Globus pallidus (tissue), 1 donor: ENCODE data around the gene GRIPAP1.
A peak's percentile ranks its signal among the peaks of the same experiment; 100 is the strongest.

Experiments used
- DNase-seq: peaks from one replicate; pipeline ENCODE4 v3.0.0-alpha.2; 2015; ENCODE audit warnings: low spot score

Gene GRIPAP1, protein sequence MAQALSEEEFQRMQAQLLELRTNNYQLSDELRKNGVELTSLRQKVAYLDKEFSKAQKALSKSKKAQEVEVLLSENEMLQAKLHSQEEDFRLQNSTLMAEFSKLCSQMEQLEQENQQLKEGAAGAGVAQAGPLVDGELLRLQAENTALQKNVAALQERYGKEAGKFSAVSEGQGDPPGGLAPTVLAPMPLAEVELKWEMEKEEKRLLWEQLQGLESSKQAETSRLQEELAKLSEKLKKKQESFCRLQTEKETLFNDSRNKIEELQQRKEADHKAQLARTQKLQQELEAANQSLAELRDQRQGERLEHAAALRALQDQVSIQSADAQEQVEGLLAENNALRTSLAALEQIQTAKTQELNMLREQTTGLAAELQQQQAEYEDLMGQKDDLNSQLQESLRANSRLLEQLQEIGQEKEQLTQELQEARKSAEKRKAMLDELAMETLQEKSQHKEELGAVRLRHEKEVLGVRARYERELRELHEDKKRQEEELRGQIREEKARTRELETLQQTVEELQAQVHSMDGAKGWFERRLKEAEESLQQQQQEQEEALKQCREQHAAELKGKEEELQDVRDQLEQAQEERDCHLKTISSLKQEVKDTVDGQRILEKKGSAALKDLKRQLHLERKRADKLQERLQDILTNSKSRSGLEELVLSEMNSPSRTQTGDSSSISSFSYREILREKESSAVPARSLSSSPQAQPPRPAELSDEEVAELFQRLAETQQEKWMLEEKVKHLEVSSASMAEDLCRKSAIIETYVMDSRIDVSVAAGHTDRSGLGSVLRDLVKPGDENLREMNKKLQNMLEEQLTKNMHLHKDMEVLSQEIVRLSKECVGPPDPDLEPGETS

DNA sequence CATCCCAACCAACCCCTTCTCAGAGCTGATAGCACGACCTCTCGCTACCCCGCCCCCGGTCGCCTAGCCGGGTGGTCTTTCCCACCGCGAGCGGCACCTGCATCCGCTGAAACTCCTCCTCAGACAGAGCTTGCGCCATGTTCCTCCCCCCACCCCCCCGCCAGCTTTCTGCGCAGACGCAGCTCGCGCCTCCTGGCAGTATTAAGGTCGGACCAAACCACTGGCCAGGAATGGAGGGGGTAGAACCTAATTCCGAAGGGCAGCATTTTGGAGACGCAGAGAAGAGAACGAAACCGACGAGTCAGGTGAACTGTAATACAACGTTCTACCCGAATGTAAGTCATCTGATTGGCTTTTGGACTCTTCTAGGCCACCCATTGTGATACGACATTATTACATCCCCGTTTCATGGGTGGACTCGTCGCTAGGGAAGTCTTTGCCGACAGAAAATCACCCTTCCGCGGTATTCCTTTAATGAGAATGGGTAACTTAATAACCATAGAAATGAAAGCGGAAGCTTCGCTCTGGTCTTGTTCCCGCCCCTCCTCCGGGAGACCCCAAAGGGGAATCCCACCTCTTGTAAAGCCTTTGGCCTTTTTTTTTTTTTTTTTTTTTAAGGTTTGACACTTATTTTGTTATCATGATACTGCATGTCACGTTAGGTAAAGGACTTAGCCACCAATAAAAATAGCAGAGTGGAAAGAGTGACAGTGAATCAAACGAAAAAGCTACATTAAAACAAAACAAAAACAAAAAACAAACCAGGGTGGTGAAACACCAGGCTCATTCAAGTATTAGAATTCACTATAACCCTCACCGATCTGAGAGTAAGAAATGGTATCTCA, at the start of gene GRIPAP1:
Gene GRIPAP1 (minus strand): TSS at position 174 of the 845 bp plus-strand sequence. CDS start 35 bp downstream, at position 139.
- DNase-seq: peak; percentile 76

DNA sequence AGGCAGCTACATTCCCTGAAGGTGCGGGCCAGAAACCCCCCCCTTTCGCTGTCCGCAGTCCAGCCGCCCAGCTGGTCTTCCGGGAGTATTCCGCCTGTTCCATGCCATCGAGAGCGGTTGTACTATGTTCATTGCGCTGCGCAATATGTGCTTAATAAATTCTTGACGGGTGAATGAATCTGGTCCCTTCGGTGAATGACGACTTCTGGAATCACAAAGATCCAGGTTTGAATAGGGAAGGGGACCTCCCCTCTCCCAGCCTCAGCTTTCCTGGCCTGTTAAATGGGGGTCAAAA, 41.9 kb upstream of the GRIPAP1 start:
- no peak for DNase-seq

DNA sequence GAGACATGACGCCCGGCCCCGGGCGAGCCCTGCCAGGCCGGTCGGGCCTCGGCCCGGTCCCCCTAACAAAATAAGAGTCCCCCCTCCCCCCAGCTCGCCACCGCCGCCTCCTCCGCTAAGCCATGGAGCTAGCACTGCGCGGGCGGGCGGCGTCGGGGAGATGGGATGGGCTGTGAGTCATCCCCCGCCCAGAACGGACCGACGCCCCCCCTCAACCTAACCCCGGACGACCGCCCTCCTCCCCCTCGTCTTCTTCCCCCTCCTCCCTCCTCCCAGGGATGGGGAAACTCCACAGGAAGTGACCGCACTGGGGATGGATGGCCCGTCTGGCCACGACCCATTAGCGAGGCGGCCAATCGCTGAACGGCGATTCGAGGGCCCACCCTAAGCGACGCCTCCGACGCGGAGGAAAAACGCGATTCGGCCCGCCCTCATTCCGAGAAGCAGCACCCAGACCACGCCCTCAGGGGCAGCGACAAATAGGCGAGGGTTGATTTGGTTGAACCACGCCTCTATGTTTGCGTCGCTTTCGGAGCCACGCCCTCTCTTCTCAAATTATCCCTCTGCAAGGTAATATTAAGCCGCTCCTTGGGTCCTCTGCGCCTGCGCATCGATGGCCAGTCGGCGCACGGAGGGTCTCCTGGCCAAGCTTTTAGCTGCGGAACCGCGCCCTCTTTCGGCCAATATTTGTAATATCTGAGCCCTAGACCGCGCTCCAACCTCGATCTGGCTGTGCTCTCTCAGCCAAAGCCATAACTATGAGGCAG, 41.3 kb upstream of the GRIPAP1 start, which contains the start of gene TFE3:
Gene TFE3 (minus strand): TSS at position 138 of the 767 bp plus-strand sequence. CDS start 131 bp downstream, at position 7.
- DNase-seq: peak; percentile 98

DNA sequence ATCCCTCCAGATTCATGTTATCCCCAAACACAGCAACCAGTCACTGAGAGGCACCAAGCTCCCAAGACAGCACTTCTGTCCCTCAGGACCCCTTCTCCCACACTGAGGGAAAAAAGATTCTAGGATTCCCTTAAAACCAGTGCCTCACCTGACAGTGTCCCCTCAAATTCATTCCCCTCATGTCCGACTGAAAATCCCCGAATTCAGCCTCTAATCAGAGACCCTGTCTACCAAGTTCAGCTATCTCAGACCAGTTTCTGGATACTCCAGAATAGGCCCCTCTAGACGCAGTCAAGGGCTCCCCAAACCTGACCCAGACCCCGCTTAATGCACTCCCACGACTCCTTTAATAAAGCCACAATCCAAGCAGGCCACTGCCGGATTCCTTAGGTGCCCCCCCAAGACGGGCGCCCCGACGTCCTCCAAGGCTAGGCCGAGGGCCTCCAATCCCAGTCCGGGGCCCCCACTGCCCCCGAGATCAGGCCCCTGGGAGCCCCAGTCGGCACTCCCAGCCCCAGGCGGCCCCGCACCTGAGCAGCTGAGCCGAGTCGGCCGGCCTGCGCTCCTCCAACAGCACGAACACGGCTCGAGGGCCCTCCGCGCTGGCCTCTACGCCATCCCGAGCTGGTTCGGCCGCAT, 40.6 kb upstream of the GRIPAP1 start:
- peak; percentile 5 for DNase-seq

DNA sequence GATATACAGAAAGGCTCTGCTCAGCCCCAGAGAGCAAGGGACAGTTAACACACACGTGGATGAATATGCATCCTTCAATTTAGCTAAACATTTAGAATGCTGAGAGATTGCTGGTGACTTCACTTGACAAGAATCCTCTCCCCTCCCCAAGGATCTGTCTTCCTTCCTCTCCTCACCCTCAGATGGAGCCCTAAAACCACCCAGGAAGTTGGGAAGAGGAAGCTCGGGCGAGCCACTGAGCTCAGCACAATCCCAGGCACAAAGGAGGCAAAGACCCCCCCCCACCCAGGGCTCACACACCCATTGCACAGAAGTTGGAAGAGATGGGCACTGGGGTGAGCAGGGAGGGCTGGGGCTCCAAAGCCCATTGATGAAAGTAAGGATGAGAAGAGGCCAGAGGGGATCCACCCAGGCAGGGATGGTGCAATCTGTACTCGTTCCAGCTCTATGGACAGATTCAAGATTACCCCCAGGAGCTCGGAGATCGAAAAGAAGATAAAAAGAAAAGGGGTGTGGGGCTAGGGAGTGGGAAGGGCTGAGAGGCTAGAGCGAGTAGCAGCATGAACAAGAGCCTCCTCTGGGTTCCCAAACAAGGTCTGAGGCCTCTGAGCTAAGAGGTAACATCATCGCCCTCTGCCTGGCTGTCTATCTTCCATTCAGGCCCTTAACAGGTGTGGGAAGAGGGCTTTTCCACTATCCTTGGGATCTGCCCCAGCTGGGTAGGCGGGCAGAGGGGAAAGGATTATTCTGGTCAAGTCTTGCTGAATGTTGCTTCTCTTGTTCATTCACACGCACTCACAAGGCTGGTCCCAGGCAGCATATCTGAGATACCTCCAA, 39.9 kb upstream of the GRIPAP1 start:
- peak; percentile 9 for DNase-seq

DNA sequence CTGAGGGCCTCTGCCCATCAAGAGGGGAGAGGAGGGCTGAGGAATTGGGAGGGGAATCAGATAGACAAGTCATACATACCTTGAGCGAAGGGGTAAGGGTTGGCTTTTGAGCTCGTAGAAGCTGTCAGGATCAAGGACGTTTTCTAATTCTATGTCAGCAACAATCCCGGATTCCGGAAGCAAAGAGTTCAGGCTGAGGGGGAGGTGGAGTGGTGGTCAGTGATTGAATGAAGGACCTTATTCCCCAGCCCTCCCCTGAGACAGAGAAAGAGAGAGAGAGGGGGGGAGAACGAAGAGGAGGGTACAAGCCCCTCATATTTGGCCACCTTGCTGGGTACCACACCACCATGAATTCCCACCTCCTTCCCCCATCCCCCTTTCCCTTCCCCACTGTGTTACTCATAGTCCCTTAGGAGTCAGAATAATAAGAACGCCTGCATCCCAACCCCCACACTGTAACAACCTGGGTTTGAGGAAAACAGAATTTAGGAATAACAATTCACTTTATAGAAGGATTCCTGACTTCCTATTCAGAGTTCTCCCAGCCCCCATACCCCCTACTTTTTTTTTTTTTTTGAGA, 38.4 kb upstream of the GRIPAP1 start:
- no peak for DNase-seq

DNA sequence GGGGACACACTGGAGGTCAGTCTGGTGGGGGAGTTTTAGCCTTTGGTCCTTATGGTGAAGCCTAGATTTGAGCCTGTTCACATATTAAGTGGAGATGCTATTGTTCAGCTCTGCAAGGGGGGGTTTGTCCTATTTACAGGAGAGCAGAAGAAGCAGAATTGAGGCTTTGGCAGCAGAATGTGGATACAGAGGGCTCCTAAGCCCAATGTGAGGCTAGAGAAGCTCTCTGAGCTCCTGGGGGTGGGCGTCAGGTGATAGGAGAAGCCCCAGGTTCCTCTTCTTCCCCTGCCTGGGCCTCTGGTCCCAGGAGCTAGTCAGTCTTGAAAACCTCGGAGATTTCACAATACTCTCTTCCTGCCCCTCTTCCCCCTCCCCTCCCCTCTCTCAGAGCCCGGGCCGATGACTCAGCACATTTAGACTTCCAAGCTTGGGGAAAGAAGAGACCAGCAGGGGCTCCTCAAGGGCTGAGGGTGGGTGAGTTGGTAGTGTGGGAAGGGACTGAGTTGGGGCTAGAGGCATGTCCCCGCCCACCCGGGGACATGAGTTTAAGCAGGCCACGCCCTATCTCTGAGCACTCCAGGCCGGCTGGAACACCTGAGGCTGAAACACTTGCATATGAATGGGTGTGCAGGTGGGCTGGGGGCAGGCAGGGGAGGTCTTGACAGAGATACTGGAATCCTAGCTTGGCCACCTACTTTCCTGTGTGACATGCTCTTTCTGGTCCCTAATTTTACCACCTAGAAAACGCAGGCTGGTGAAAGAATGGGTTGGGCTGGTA, 37.7 kb upstream of the GRIPAP1 start:
- DNase-seq: peak; percentile 50

DNA sequence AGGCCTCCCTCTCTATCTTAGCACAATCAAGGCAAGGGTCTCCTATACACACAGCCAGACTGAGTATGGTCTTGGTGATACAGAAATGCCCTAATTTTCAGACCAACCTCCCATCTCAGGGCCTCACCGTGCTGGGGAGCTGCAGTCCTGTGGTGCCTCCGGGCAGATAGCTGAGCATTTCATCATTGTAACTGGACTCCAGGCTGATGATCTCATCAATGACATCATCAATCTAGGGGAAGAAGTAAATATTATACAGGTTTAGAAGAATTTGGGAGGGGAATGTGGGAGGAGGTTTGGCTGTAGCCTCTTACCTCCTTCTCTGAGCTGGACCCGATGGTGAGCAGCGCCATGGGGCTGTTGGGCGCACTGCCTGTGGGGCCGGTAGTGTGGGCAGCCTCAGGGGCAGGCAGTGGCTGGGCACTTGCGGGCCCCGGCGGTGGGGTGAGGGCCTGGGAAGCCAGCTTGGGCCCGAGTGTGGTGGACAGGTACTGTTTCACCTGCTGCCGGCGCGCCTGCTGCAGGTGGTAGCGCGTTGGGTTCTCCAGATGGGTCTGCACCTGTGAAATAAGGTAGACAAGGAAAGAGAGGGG, 35.9 kb upstream of the GRIPAP1 start:
- no peak for DNase-seq

DNA sequence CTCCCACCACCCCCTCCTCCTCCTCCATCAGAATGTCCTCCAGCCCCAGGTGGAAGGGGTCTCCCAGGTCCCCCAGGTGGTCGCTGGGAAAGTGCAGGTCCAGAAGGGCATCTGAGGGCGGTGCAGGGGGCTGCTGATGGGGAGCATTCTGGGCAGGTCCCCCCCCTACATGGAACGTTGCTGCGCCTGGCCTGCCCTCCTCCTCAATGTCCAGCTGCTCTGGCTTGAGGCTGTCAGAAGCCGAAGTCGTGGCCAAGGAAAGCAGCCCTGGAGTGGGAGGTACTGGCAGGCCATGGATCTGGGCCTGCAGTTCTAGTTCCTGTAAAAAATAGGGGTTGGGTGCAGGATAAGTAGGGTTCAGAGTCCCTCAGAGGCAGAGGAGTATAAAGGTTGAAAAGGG, 28.2 kb upstream of the GRIPAP1 start:
- DNase-seq: no peak

DNA sequence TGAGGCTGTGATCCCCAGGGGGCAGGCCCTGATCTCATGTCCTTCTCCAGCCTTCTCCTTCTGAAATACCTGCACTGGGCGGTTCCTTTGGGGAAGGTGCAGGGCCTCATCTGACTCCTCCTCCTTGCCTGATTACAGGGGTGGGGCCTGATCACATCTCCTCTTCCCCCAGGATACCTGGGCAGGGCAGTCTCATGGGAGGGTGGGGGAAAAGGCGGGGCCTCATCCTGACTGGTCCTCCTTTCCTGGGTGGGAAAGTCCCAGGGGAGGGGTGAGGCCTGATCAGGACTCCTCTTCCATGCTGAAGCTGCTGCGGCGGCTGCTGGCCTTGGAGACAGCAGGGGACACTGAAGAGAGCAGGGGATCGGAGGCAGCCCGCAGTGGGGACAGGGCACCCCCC, 27.8 kb upstream of the GRIPAP1 start:
- DNase-seq: no peak

DNA sequence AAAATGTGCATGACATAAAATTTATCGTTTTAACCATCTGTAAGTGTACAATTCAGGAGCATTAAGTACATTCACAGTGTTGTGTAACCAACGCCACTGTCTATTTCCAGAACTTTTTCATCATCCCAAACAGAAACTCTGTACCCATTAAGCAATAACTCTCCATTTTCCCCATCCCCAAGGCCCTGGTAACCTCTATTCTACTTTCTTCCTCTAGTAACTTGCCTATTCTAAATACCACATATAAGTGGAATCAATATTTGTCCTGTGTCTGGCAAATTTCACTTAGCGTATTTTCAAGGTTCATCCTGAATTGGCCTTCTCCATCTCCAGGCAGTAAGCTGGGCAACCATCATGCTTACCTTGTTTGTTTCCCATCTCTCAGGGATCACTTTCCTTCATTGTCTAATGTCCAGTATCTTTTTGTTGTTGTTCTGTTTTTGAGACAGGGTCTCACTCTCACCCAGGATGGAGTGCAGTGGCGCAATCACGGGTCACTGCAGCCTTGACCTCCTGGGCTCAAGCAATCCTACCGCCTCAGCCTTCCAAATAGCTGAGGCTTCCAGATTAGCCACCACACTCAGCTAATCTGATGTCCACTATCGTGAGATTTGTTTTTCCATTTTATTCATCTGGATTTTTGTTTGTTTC, 17.7 kb upstream of the GRIPAP1 start:
- DNase-seq: no peak

DNA sequence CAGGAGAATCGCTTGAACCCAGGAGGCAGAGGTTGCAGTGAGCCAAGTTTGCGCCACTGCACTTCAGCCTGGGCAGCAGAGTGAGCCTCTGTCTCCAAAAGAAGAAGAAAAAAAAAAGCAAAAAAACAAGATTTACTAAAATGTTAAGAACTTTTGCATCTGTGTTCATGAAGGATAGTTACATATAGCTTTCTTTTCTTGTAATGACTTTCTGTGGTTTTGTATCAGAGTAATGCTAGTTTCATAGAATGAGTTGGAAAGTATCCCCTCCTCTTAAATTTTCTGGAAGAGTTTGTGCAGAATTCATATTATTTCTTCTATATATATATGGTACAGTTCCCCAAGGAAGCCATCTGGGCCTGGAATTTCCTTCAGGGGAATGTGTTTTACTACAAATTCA, 17.0 kb upstream of the GRIPAP1 start:
- no peak for DNase-seq

DNA sequence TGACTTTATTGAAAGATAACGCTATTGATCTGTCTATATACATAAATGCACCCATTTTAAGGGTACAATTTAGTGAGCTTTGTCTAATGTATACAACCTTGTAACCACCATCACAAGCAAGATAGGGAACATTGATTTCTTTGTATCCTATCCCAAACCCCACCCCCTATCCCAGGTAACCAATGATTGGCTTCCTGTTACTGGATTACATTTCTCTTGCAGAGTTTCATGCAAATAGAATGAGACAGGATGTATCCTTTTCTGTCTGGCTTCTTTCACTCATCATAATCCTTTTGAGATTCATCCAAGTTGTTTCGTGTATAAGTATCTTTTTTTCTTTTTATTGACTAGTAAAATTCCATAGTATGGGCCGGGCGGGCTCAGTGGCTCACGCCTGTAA, 1.6 kb upstream of the GRIPAP1 start:
- no peak for DNase-seq

DNA sequence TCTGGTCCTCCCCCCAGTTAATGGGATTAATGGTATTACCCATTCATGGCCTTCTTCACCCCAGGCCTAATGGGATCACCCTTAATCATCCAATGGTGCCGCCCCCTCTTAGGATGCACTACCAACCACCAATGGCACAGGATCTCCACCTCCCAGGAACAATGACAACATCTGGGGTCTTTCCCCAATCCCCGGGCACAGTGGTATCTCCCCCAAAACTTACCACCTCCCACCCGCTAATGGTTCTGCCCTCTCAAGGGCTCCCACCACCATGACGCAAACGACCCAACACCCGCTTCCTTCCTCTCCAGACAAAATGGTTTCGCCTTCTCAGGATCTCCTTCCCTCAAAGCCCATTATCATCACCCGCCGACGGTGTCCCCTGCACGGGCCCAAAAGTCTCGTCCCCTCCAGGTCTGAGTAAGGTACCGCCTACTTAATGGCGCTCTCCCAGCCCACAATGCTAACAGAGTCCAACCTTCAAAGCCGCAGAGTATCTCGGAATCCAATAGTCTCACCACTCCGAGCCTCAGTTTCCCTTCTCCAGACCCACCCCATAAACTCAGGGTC, 458 bp downstream of the GRIPAP1 start:
- peak; percentile 13 for DNase-seq

DNA sequence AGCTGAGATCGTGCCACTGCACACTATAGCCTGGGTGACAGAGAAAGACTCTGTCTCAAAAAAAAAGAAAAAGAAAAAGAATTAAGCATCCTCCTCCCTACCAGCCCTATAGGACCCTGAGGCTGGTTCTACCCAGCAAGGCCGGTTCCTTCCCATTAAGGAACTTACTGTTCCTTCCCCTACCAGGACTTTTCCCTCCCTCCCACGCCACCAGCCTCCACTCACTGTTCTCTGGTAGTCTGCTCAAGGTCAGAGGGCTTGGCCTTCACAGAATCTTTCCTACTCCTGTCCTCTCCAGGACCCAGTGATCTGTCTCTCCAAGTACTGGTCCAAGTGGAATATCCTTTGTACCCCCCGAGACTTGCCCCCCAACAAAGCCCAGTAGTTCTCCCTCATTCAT, 1.4 kb downstream of the GRIPAP1 start:
- DNase-seq: no peak

DNA sequence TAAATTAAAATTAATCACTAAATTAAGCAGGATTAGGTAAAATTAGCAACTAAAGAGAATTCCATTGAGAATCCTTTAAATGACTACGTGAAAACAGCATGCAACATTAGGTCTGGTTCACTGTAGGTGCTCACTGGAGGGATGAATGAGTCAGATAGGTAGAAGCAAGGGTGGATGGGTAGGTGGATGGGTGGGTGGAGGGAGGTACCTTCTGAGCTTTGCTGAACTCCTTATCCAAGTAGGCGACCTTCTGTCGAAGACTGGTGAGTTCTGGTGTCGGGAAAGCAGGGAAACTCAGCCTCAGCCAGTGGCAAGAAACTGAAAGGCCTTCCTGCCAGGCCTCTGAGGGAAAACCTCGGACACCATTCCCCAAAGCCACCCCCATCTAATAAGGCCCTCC, 3.0 kb downstream of the GRIPAP1 start:
- no peak for DNase-seq

DNA sequence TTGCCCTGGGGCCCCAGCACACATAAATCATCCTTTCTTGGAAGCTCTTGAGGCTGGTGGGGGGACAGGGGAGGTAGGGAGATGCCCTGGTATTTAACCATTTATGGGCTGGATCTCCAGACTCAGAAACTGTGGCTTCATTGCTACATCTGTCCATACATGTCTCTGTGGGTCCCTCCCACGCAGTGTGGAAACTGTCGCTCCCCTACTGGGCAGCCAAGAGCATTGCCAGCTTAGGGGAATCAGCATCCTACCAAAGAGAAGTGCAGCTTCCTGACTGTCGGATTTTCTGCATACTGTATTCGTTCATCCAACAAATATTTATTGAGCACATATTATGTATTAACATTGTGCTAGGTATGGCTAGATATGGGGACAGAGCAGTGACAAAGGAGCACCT, 3.7 kb downstream of the GRIPAP1 start:
- DNase-seq: no peak

DNA sequence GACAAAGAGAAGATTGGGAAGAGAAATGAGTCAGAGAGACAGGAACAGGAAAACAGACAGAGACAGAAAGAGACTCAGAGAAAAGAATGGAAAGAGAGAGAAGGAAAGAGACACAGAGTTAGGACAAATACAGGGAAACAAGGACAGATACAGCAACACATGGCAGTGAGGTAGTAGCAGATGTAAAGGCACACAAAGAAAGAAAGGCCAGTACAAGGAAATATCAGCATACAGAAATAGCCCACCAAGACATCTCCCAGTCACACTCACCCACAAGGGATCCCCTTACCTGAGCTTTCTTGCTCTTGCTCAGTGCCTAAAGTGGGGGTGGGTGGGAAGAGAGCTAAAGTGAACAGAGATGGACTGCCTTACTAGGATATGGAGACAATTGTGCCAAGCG, 4.2 kb downstream of the GRIPAP1 start:
- no peak for DNase-seq
